ENCODE measurements around the gene FOXP1.

The FOXP1 gene

GRCh38 chr3:71051893-71052687 is 531.4 kb downstream of the FOXP1 start:
- no peak overlapping the region for H3K4me3 ChIP-seq (ENCODE audit: low read depth, low read length)
- TF ChIP-seq CTCF (IDR thresholded peaks at IDR 0.05; ENCODE audit: low read depth, low read length, missing control alignments), result no peak
- H3K36me3 ChIP-seq (replicated peaks), result peaks cover 18% of the 10 kb centered on the region
- DNase-seq, result no peak
- no peaks in the 10 kb centered on the region for H3K27me3 ChIP-seq (replicated peaks)
- peak overlapping the region; percentile 93 for H3K27ac ChIP-seq
- in situ Hi-C loops (cut with HindIII; ENCODE audit: low pct_ligation_motif_present, low sequenced_read_pairs), result loop anchor here (25.0 kb wide), 1 partner anchor 515 kb away; no protein-coding TSS in a partner anchor

- Histone ChIP-seq H3K27me3 (replicated peaks) (no peaks in the 10 kb centered on the region), H3K4me3 (ENCODE audit: low read depth, low read length) (no peak overlapping the region), H3K27ac (peak overlapping the region; percentile 93), H3K36me3 (replicated peaks) (peaks cover 23% of the 10 kb centered on the region)
- TF ChIP-seq CTCF (IDR thresholded peaks at IDR 0.05; ENCODE audit: low read depth, low read length, missing control alignments), result no peak
- DNase-seq, result no peak
- in situ Hi-C loops (cut with HindIII; ENCODE audit: low pct_ligation_motif_present, low sequenced_read_pairs), result loop anchor here (25.0 kb wide), 1 partner anchor 514 kb away; no protein-coding TSS in a partner anchor
These were observed 532.3 kb downstream of the FOXP1 start for GRCh38 chr3:71051259-71051595.

- Histone ChIP-seq H3K27ac (peak overlapping the region; percentile 93), H3K36me3 (replicated peaks) (peaks cover 28% of the 10 kb centered on the region), H3K4me3 (ENCODE audit: low read depth, low read length) (no peak overlapping the region), H3K27me3 (replicated peaks) (no peaks in the 10 kb centered on the region)
- in situ Hi-C loops (cut with HindIII; ENCODE audit: low pct_ligation_motif_present, low sequenced_read_pairs), result loop anchor here (25.0 kb wide), 1 partner anchor 513 kb away; no protein-coding TSS in a partner anchor
- no peak for TF ChIP-seq CTCF (IDR thresholded peaks at IDR 0.05; ENCODE audit: low read depth, low read length, missing control alignments)
- no peak for DNase-seq
These were observed 532.8 kb downstream of the FOXP1 start for GRCh38 chr3:71050538-71051258.

- peak; percentile 84 for DNase-seq
- no peak overlapping the region for H3K4me3 ChIP-seq (ENCODE audit: low read depth, low read length)
- in situ Hi-C loops (cut with HindIII; ENCODE audit: low pct_ligation_motif_present, low sequenced_read_pairs), result loop anchor here (25.0 kb wide), 1 partner anchor 513 kb away; no protein-coding TSS in a partner anchor
- peak overlapping the region; percentile 93 for H3K27ac ChIP-seq
- no peak for TF ChIP-seq CTCF (IDR thresholded peaks at IDR 0.05; ENCODE audit: low read depth, low read length, missing control alignments)
- no peaks in the 10 kb centered on the region for H3K27me3 ChIP-seq (replicated peaks)
- H3K36me3 ChIP-seq (replicated peaks), result peaks cover 32% of the 10 kb centered on the region
These were observed 533.4 kb downstream of the FOXP1 start for GRCh38 chr3:71050166-71050537.

GRCh38 chr3:71048948-71049347 is 534.6 kb downstream of the FOXP1 start:
- in situ Hi-C loops (cut with HindIII; ENCODE audit: low pct_ligation_motif_present, low sequenced_read_pairs), result no loop called here
- H3K27me3 ChIP-seq (replicated peaks), result no peaks in the 10 kb centered on the region
- no peak for TF ChIP-seq CTCF (IDR thresholded peaks at IDR 0.05; ENCODE audit: low read depth, low read length, missing control alignments)
- no peak overlapping the region for H3K4me3 ChIP-seq (ENCODE audit: low read depth, low read length)
- peaks cover 42% of the 10 kb centered on the region for H3K36me3 ChIP-seq (replicated peaks)
- H3K27ac ChIP-seq, result peak overlapping the region; percentile 93
- no peak for DNase-seq
